Stimulated activated CD8-positive, alpha-beta memory T cell treated with anti-CD3 and anti-CD28 coated beads, Interleukin-12 subunit alpha, Interleukin-12 subunit beta, amount 100 ng/mL, for 4 hours (primary cell): ENCODE results near the gene NEK10.

ENCODE experiments used
- DNase-seq: peaks from one replicate; pipeline ENCODE4 v3.0.0-alpha.2; 2020; ENCODE audit warnings: low read depth

Gene NEK10

DNA sequence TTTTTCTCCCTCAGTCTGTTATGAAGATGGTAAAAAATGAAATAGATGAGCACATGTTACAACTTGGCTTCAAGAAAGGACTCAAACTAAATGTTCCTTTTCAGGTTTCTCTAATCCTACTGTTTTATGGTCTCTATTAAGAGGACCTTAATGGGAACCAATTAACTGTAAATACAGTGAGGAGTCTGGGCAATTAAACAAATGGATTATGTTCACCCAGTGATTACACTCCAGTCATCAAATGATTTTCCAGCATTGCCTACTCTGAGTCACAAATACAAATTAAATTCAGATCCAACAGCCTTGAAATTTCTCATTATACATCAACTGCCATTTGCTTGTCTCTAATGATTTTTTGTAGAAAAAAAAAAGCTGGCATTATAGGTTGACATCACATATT is 129.2 kb downstream of the NEK10 start:
- no peak for DNase-seq

DNA sequence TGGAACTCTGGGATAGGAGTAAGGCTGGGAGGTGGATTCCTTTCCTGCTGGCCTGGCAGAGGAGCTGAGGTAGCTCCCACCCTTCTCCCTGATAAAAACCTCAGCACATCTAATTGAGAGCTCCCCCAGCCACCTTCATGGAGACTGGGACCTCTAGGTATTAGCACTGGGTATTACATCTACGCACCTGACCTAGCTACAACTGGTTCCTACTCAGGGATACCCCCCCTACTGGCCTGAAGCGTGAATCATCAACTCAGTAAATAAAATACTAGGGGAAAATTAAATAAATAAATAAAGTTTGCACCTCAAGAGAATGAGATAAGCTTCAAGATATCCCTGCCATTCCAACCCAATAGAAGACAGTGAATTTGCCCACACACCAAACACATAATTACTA is 140.4 kb downstream of the NEK10 start:
- DNase-seq, result no peak

- no peak for DNase-seq
Observed at GRCh38 chr3:27224197-27224596, 145.0 kb downstream of the NEK10 start.

DNA sequence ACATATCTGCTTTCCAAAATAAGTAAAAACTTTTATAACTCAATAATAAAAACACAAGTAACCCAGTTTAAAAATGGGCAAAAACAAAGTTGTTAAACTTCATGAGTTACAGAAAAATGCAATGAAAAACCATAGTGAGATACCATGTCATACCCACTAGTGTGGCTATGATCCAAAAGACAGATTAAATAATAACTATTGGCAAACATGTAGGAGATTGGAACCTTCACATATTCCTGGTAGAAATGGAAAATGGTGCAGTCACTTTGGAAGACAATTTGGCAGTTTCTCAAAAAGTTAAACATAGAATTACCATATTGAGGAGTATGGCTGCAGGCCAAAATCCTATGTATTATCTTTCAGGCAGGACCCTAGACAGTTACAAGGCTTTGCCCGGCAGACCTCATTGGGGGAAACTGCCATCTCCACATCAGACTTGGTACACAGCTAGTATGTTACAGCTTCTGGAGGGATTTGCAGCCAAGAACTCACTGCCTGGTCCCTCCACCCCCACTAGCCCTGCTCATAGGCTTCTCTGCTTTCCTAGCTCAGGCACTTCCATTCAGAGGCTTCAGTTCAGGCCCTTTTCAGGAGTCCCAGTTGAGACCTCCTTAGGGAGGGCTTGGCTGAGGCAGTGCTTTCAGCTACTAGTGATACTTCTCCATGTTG is 147.8 kb downstream of the NEK10 start:
- DNase-seq, result no peak

DNA sequence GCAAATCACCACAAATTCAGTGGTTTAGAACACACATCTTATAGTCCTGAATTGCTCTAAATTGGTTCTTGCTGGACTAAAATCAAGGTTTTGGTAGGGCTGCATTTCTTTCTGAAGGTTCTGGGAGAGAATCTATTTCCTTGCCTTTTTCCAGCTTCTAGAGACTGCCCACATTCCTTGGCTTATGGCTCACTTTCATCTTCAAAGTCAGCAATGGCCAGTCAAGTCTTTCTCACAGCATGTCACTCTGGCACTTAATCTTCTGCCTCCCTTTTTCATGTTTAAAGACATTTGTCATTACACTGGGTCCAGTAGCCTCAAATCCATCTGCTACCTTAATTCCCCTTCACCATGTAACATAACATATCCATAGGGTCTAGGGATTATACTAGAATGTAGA is 149.0 kb downstream of the NEK10 start:
- no peak for DNase-seq

DNA sequence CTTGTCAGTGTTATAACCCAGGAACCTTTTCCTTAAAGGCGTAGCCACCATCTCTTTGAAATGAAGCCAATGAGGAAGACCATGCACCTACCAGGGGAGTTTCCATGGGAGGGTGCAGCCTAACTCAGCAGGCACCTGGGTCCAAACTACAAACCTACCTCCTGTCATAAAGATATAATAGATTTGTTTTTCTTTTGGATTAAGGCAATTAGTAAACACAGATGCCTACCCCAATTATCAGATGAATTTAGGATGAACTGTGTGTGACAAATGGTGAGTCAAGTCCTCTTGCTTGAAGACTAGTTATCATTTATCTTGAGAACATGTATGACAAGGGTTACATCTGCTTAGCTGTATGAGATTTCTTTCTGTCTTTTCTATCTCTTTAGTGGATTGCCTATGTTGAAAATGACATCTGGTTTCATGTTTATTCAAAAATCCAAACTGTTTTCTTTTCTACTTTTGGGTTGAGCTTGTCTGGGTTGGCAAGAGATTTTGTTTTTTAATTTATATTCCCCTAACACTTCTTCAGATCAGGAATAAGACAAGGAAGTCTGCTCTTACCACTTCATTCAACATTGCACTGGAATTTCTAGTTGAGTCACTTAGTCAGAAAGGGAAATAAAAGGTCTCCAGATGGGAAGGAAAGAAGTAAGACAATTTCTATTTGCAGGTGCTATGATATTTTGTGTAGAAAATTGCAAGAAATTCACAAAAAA is 149.9 kb downstream of the NEK10 start:
- DNase-seq, result no peak

- DNase-seq, result no peak
Observed at GRCh38 chr3:27216955-27217552, 152.1 kb downstream of the NEK10 start.

DNA sequence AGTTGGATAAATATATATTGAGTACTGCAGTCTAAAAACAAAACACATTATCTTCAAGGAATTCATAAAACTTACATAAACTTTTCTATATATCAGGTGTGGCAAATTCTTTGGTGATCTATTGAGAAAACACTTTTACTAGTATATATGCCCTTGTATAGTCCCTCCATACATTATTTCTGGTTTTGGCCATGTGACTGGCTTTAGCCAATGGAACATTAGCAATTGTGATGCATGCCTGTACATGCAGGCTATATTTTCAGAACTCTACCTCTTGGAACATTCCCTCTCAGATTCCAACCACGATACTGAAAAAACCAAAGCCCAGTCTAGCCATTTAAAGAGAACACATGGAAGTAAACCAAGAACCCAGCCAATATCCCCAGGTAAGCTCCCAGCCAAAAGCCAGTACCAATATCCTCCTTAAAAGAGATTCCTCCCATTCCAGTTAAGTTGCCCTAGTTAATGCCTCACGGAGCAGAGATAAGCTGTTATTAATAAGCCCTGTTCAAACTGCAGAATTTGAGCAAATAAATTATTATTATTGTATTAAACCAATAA is 152.8 kb downstream of the NEK10 start:
- no peak for DNase-seq

DNA sequence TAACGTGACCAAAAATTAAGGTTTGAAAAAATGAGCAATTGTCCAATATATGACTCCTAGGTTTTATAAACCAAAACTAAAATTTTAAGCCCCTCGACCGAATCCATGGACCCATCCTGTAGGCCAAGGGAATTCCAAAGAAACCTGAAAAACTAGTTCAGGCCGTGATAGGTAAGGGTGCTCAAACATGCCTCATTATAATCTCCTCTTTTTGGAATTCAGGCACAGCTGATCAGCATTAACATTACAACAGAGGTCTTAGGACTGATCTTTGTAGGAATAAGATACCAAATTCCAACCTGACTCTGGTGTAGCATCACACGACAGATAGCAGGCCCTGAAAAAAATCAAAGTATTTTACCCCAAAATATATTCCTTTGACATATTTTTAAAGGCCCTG is 155.7 kb downstream of the NEK10 start:
- DNase-seq, result no peak

- DNase-seq, result no peak
Observed at GRCh38 chr3:27209617-27210264, 159.4 kb downstream of the NEK10 start.

DNA sequence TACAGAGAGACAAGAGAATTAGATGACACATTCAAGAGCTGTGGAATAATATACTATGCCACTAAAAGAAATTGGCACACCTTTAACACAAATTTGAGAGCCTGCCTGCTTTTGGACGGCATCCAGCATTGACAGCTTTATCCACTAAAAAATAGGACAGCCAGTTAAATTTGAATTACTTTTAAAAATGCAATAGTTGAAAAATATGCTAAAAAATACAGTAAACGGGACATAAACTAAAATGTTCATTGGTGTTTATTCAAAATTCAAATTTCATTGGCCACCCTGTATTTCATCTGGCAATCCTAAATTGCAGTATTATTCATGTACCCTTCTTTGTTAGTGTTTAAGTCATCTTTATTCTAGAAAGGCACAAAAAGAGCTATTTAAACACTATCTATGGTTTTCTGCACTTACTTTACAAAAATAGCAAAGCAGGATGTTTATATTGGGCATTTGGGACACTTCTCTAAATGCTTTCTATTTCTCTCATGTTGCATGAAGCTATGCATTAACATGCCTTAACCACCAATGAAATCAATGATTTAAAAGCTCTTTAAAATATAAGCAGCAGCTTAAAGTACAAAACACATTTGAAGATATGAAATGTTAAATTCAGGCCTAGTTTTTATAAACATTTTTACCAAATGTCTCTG is 160.1 kb downstream of the NEK10 start:
- no peak for DNase-seq

- no peak for DNase-seq
Observed at GRCh38 chr3:27202959-27203358, 166.2 kb downstream of the NEK10 start.

DNA sequence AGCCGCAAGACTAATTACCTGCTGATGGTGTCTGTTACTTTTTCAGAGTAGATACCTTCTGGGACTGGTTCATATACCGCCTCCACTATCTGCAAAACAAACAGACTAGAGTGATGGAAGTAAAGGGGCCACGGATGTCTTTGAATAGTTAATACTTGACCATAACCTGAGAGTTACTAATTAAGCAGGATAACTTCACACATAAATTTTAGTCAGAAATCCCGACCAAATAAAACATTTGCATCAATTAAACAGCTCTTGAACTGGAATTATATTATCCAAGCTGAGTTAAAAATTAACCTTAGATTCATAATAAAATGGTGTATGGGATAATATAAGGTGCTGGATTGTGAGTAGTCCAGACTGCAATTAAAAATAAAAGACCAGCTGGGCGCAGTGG is 167.7 kb downstream of the NEK10 start:
- DNase-seq, result no peak

DNA sequence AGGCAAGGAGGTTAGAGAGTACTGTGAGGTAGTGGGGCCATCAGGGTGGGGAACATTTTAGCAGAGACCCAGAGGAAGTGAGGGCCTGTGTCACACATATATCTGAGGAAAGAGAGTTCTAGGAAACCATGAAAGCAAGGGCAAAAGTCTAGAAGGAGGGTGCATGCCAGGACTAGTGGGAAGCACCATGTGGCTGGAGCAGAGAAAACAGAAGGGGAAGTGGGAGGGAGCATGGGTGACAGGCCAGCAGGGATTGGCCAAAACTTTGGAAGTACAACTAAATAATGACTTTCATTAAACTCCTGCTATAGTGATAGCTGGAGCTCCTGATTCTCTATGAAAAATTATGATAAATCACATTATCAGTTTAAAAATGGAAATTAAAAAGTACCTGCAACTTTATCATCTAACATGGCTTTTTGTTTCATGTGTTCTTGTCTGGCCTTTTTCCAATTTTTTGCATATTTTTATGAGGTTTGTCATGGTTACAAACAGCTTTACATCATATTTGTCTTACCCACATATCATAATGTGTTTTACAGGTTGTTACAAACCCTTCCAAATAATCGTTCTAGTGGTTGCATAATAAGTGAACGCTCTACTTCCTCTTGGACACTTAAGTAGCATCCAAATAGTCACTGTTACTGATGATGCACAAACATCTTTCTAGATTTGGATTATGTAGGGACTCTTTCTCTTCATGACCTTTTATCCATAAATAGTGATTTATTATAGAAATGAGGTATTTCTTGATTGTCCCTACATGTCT is 168.3 kb downstream of the NEK10 start:
- DNase-seq, result no peak

- no peak for DNase-seq
Observed at GRCh38 chr3:27194861-27195483, 174.2 kb downstream of the NEK10 start.

DNA sequence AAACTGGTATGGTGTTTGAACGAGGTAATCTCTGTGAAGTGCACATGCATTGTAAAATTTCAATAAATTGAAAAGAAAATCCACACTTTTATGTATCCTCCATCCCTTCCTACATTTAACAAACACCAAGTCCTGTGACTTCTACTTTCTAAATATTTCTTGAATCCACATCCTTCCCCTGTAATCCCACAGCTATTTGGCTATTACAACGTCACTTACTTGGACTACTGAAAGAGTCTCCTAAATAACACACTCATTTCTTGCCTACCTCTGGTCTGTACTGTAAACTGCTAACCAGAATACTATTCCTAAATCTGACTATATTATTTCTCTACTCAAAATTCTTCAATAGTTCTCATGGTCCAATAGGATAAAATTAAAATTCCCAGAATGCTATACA is 176.1 kb downstream of the NEK10 start:
- DNase-seq, result no peak

GRCh38 chr3:27186013-27186412 is 183.2 kb downstream of the NEK10 start:
- DNase-seq, result no peak

DNA sequence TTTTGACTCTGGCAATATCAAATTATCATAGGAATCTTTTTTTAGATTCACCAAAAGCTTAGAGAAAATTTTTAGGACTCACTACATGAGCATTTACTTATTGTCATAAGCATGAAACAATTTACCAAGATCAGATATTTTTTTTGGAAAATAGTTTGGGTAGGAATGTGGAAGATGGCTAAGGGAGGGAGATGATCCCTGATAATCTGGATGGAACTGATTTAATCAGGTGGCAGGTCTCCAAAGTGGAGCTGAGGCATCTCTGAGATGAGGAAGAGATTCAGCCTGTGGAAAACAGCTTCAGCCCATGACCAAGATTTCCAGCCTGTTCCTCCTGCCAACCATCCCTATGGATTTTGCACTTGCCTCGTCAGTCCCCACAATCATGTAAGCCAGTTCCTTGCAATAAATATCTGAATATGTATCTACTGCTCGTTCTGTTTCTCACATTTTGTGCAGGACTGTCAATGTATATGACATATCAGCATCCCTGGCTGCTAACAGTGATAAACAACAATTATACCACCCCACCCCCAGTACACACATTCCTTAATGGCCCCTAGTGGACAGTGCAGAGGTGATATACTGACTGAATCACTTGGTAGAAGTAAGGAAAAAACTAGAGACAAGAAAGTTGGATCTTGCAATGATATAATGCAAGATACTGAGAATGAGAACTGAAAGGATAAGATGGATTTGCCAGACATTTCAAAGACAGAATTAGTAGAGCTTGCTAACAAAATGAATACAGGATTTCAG is 183.8 kb downstream of the NEK10 start:
- no peak for DNase-seq

DNA sequence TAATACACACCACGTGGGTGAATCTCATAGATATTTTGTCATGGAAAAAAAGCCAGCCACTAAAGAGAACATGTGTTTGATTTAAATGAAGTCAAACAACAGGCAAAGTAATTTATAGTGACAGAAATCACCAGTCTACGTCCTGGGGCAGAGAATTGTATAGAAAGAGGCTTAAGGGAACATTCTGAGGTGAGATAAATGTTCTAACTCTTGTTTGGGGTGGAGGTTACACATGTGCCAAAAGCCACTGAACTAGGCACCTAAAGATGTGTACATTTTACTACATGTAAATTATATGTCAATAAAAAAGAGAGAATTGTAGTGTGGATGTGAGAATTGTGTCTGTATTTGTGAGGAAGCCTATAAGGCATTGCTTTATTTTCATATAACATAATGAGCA is 184.9 kb downstream of the NEK10 start:
- DNase-seq, result no peak

DNA sequence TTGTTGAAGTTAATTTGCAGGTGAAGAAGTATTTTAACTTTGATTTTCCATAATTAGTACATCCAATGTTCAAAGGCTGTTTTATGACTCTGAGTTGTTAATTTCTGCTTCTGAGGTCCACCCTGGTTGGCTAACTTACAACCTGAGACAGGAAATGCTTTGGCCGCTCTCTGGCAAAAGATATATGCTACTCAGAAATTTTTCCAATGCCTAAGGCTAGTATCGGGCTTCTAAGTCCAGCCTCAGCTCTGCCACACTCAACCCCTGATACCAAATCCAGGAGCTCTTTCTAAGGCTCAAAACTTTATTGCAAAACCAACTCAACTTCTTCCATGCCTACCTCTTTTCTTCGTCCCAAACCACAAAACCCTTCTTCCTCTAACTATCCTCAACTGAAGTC is 192.9 kb downstream of the NEK10 start:
- DNase-seq, result no peak
